Breast epithelium (tissue), 3 donors: ENCODE results near the gene CARHSP1.

Source experiments
- POLR2A ChIP-seq: fragments of 450-650 bp; IDR thresholded peaks from one replicate; pipeline ENCODE4 v1.6.1; 2016; ENCODE audit warnings: antibody characterized with exemption, mild to moderate bottlenecking, moderate library complexity
- TF ChIP-seq, protein P1 (sequence below), 3 donors: fragments of 450-650 bp; IDR thresholded peaks; one replicate each; pipeline ENCODE4 v1.5.1; 2016 to 2017; ENCODE audit warnings: antibody characterized with exemption in 3 of 3, mild to moderate bottlenecking in 3 of 3, moderate library complexity in 3 of 3

DNA sequence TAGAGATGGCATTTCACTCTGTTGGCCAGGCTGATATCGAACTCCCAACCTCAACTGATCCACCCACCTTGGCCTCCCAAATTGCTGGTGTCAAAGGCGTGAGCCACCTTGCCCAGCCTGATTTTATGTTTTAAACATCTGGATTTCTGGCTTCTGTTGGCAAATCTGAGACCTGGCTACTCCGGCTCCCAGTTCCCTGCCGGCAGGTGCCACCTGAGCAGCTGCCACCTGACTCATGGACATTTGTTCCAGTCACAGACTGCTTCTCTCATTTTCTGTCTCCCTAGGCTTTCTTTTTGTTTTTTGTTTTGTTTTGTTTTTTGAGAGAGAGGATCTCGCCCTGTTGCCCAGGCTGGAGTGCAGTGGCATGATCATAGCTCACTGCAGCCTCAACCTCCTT lies 61.6 kb downstream of the CARHSP1 start:
- TF ChIP-seq, protein P1, sequence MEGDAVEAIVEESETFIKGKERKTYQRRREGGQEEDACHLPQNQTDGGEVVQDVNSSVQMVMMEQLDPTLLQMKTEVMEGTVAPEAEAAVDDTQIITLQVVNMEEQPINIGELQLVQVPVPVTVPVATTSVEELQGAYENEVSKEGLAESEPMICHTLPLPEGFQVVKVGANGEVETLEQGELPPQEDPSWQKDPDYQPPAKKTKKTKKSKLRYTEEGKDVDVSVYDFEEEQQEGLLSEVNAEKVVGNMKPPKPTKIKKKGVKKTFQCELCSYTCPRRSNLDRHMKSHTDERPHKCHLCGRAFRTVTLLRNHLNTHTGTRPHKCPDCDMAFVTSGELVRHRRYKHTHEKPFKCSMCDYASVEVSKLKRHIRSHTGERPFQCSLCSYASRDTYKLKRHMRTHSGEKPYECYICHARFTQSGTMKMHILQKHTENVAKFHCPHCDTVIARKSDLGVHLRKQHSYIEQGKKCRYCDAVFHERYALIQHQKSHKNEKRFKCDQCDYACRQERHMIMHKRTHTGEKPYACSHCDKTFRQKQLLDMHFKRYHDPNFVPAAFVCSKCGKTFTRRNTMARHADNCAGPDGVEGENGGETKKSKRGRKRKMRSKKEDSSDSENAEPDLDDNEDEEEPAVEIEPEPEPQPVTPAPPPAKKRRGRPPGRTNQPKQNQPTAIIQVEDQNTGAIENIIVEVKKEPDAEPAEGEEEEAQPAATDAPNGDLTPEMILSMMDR (IDR thresholded peaks at IDR 0.05) = no peak
- no peak for TF ChIP-seq POLR2A
